Measurements from ENCODE around the gene RXFP2.
A peak's percentile ranks its signal among the peaks of the same experiment; 100 is the strongest.

RXFP2 gene

DNA sequence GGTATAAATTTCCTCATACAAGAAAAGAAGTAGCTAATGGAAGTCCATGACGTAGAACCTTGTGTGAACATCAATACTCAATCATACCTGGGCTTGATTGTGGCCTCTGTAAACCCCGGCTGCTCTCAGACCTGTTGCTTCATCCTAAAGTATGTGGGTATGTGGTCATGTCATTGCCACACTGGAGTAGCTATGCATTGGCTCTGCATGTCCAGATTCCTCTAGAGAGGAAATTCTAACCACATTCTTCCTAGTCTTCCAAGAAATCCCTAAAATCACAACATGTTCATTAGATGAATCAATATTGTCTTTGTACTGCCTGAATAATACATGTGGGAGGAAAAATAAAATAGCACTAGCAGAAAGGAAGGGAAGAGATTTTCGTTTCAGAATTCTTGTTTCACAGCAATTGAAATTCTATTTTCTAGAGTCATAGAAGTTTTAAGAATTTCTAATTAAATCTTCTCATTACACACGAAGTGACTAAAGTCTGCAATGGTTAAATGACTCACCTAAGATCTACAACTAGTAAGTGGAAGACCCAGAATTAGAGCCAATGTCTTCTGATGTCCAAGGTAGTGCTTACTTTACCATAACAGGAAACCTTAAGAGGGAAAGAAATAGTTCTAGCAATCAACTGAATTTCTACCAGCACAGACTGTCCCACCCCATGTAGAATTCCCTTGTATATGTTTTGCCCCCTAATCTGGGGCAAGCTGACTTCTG, 28.0 kb downstream of the RXFP2 start:
- no peak for DNase-seq

DNA sequence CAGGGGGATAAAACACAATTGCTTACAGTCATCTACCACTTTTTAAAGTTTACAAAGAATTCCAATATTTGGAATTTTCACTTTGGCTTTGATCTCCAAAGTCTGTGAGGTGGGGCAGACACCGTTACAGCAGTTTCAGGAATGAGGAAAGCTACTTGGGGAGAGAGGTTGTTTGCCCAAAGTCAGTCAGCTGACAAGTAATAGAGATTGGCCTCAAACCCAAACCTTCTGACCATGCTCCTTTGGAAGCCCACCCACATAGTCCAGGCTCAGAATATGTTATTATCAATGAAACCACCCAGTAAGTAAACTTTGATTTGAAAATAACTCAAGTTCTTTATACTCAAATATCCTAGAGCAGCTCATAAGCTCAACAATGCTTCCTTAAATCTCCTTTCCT, 29.0 kb downstream of the RXFP2 start:
- no peak for DNase-seq

DNA sequence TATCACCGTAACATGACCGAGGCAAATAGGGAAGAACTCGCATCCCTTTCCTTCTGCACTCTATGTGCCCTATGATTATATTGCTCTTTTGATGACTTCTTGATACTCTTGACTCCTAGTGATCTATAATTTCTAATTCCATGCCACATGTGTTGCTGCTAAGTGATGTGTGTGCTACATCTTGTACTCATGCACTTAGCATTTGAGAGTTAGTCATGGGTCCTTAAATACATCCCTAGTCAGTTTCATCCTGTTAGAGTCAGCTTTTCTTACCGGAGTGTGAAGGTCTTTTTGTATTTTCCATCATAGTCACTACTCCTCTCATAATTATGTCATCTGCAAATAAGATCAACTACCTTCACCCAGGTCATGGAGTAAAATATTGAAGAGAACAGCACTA, 30.2 kb downstream of the RXFP2 start:
- no peak for DNase-seq

- peak in 1 of 51 donors; percentile 2 for DNase-seq
Measured at GRCh38 chr13:31772231-31772630, 32.9 kb downstream of the RXFP2 start.

DNA sequence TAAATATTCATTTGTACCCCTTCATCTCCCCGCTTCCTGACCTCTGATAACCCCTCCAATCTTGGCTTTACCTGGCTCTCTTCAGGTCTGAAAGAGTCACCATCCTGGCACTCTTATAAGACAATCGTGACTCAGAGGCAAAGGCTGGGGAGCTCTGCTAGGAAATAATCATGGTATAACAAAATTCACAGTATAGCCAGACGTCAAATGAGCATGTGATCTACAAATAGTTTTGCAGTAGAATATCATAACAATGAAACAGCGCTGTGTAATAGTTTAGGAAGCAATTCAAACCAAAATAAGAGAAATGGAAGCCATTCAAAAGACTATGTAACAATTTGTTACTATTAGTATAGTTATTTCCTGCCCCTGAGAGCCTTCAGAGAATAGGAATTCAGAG, 34.2 kb downstream of the RXFP2 start:
- DNase-seq, result no peak

DNA sequence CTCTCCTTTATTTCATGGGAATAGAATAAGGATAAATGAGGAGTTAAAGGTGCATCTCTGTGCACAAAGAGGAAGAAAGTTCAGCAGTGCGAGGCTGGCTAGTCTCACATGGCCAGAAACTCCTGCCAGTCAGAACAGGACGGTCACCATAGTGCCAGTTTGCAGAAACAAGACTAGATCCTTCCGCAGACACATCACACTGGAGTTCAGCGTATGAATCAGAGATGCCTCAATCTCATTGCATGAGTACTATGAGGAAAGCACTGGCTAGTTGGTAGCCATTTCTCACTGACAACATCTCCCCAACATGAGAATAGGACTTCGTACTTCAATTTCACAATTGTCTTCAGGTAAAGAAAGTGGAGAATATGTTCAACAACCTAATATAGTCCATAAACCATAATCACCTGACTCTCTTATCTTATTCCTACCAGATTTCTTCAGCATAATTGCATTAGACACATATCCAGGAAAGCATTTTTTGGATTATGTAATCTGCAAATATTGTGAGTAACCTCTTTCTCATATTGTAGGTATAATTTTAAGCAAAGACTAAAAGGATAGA, 34.9 kb downstream of the RXFP2 start:
- no peak for DNase-seq

DNA sequence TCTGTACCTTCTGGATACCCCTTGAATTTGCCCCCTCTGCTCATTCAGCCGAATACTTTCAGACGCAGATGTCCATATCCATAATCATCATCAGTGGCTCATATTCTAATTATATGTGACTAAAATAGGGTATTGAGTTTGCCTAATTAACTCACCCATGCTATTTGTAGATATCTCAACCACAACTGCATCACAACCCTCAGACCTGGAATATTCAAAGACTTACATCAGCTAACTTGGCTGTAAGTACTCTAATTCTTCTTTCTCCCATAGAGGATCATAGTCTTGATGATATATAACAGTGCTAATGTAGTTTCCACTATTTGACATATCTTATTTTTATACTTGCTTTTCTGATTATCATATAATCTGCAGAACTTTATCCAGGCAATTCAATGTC, 35.8 kb downstream of the RXFP2 start:
- DNase-seq, result no peak

- peak in 12 of 51 donors; percentile 1 to 42 (median 10) for DNase-seq
Measured at GRCh38 chr13:31775686-31776085, 36.4 kb downstream of the RXFP2 start.

GRCh38 chr13:31781064-31781463, 41.7 kb downstream of the RXFP2 start:
- no peak for DNase-seq

DNA sequence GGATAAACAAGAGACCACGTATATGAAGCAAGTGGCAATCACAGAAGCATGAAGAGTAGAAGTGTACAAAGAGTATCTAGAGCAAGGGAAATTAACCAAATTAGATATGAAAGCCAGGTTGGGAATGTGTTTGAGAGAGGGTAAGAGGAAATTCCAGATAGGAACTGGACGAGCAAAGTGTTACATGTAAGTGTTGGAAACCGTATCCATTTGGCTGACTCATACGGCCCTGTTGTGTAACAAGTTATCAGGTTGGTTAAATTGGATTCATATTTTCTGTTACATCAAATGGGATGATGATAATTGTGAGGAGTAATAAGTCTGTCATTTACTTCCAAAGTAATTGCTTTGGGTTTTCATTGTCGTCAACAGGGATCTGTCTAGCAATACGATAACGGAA, 46.7 kb downstream of the RXFP2 start:
- DNase-seq, result no peak

GRCh38 chr13:31790992-31791391, 51.7 kb downstream of the RXFP2 start:
- no peak for DNase-seq

DNA sequence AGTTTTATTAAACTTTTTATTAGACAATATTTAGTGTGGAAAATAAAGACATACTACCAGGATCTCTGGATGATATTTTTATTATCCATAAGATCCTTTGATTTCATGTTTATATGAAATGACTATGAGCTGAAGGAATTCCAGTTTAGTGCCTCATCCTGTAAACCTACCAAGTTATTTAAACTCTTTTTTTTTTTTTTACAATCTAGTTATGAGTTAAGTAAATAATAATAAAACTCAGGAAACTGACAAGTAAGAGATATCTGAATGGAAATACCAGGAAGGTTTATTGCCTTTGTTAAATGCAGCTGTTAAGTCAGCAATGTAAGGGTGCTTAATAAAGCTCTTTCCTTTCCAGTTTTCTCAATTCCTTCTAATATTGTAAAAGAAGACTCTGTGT, 53.9 kb downstream of the RXFP2 start:
- DNase-seq, result no peak

DNA sequence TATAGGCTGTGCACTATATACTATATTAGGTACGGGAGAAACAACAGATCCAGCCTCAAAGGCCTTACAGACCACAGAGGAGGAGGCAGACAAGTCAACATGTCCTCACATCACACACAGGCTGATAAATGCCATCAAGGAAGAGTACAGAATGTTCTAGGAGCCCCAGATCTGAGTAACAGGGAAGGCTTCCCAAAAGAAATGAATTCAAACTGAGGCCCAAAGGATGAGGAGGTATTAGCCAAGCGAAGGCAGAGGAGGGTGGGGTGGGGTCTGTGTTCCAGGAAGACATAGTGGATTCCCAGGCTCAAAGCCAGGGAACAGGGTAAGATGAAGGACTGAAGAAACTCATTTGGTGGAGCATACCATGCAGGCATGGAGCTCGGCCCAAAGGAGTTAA, 55.1 kb downstream of the RXFP2 start:
- DNase-seq, result no peak

DNA sequence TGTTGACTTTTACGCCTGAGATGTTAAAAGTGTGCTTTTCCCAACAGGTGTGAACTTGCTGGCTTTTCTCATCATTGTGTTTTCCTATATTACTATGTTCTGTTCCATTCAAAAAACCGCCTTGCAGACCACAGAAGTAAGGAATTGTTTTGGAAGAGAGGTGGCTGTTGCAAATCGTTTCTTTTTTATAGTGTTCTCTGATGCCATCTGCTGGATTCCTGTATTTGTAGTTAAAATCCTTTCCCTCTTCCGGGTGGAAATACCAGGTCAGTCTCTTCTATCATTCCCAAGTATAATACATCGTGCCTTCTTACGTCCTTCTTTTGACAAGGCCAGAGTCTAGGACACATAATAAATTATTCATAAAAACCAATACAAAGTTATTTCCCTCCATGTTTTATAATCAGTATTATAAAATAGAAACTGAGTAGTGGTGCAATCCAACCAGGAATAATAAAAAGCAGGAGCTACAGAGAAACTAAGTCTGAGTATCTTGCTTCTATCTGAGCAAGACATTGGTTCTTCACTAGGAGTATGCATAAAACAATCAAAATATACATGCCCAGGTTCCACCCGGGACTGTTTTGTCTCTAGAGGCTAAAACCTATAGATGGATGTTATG, 57.9 kb downstream of the RXFP2 start:
- peak in 1 of 51 donors; percentile 8 for DNase-seq

DNA sequence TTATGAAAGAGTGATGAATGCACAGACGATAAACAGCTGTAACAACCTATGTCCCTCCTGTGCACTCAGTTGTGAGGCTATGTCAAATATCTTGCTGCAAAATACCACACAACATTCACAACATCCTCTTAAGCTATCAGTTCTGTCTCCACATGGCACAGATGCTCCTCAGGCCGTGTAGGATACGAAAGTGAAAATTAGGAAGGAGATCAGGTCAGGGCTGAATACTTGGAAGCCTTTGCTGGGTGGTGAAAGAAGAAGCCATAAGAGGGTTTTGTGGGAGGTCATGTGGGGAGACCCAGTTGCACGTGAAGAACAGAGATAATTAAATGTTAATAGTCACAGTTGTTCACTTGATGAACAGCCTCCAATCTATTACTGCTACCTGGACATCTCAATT, 58.9 kb downstream of the RXFP2 start:
- no peak for DNase-seq

DNA sequence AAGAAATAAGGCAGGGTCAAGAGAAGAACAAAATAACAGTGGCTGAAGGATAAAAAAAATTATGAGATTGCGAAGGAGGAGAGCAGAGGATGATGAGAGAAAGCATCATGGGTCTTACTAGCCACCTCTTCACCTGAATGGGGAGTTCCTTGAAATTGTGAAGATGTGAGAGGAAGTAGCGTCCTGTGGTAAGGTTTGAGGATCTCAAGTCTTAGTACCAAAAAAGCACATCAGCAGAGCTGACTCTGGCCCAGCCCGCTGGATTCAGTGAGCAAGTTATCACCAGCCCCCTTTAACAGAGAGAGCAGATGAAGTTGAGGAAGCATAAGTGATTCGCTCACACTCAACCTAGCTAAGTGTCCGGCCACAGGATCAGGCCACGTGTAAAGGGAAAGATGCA, 61.8 kb downstream of the RXFP2 start:
- no peak for DNase-seq

DNA sequence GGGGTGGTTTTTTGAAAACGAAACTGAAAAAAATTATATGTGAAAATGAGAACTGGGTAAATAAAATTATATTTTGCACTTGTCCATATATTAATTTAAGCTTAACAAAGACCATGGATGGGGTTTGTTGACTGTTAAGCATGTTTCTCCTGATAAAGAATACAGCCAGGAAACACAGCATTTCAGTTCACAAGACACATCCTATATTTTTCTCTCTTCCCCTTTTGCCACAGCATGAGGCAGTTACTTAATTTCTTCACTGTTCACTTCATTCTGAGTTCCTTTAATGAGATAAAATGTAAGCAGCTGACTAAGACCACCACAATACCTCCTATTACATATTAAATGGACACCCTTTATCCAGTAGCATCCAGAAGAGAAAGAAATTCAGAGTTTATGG, 64.0 kb downstream of the RXFP2 start:
- DNase-seq, result no peak

DNA sequence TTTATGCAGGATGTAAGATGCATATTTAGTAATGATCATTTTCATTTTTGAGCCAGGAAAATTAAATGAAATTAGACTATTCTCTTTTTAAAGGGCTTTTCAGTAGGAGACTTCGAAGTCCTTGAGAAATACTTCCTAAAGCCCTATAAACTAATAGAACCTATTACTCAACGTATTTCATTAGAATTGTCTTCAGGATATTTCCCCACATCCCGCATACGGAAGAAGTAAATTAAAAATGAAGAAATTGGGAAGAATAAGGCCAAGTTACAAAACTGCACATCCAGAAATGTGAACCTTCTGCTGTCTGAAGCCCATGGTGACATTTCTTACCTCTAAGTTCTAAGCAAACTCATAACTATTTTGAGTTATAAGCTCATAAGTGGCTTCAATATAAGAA, 66.5 kb downstream of the RXFP2 start:
- DNase-seq, result no peak

DNA sequence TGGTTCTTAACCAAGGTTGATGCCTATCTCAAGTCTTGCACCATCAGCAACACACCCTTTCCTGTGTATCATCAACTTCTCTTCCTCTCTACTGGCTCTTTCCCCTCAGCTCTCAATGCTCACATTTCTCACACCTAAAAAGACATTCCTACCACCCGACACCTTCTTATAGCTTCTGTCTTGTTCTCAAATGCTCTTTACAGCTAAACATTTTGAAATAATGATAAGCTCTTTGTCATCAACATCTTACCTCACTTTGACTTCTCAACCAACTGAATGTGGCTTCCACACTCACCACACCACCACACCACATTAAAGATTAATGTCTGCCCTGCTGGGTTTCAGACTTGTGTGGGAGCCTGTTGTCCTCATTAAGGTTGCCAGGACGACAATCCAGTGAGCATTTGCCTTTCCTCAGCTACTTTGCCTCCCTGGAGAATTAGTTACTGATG, 67.8 kb downstream of the RXFP2 start:
- no peak for DNase-seq

GRCh38 chr13:31814536-31814935, 75.2 kb downstream of the RXFP2 start:
- no peak for DNase-seq

- DNase-seq, result no peak
Measured at GRCh38 chr13:31815361-31816144, 76.2 kb downstream of the RXFP2 start.

- no peak for DNase-seq
Measured at GRCh38 chr13:31818236-31818635, 78.9 kb downstream of the RXFP2 start.
